Measurements from ENCODE around the gene DNAJC15. TPM values are rescaled to one million over a fixed set of nuclear protein-coding genes. Genes with fewer than 3 reads are reported as not detected.
A peak's percentile ranks its signal among the peaks of the same experiment; 100 is the strongest.
"Not testable (repeated sequence)": the region's sequence is repeated elsewhere in the genome, so short reads cannot be mapped to it uniquely, and the experiment has no call there.

Gene DNAJC15
- total RNA-seq, 3 donors from 2014 or later = 9.2 to 14.4 (median 12.9) TPM

DNA sequence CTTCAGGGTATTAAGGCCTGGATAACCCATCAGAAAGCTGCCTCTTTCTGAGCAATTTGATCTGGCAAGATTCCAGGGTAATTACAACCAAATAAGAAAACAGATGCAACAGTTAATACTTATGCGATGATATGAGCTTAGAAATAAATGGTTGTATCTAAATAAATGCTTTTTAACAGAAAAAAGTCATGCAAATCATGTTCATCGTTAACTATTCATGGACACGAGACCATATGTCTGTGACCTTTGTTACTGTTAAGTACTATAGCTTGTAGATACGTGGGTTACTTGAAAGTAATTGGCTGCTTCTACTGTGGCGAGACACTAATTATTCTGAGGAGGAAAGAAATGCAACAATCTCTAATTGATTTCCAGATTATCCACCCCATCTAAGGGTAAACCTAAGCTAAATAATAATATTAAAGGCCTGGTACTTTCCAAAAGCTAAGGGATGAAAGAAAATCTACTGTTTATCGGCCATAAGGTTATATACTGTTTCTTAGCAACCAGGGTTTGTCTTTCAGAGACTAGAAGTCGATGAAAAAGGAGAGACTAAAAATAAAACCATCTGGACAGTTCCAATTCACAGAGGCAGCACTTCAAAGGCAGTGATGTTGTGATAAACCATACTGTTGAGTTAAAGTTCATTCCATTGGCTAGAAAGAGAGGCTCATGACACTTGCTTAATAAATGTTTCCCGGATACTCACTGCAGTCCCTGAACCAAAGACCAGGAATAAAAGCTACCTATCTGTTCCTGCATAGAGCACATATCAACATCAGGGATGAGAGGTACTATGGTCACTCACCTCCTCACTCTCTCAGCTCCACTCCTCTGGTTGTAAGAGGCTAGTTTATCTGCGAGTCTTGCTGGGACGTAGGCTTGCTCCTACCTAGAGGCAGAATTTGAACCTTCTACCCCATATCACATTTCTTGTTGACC lies 32.8 kb upstream of the DNAJC15 start:
- peak overlapping the region; percentile 69 to 81 (median 77) for H3K4me3 ChIP-seq
- TF ChIP-seq, protein P1, sequence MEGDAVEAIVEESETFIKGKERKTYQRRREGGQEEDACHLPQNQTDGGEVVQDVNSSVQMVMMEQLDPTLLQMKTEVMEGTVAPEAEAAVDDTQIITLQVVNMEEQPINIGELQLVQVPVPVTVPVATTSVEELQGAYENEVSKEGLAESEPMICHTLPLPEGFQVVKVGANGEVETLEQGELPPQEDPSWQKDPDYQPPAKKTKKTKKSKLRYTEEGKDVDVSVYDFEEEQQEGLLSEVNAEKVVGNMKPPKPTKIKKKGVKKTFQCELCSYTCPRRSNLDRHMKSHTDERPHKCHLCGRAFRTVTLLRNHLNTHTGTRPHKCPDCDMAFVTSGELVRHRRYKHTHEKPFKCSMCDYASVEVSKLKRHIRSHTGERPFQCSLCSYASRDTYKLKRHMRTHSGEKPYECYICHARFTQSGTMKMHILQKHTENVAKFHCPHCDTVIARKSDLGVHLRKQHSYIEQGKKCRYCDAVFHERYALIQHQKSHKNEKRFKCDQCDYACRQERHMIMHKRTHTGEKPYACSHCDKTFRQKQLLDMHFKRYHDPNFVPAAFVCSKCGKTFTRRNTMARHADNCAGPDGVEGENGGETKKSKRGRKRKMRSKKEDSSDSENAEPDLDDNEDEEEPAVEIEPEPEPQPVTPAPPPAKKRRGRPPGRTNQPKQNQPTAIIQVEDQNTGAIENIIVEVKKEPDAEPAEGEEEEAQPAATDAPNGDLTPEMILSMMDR (IDR thresholded peaks at IDR 0.05) = no peak
- TF ChIP-seq POLR2A (IDR thresholded peaks at IDR 0.05) = no peak
- no peak for TF ChIP-seq POLR2AphosphoS5 (IDR thresholded peaks at IDR 0.05)

GRCh38 chr13:42991233-42991897 lies 32.0 kb upstream of the DNAJC15 start:
- Histone ChIP-seq H3K27ac (peak overlapping the region; percentile 84 to 85), H3K4me3 (peak overlapping the region; percentile 69 to 81 (median 77))
- DNase-seq (ENCODE audit: low spot score in 2 of 2); H3K4me1 ChIP-seq; H3K36me3 ChIP-seq; H3K9me3 ChIP-seq; H3K27me3 ChIP-seq; intact Hi-C loops (cut with DNase I; ENCODE audit: low total_unique reads): not testable (repeated sequence)

More for the DNA sequence above, 32.8 kb upstream of the DNAJC15 start:
- H3K36me3 ChIP-seq = no peaks in the 10 kb centered on the region
- no peaks in the 10 kb centered on the region for H3K27me3 ChIP-seq
- DNase-seq (ENCODE audit: low spot score in 2 of 2) = no peak
- intact Hi-C loops (cut with DNase I; ENCODE audit: low total_unique reads) = no loop called here
- H3K27ac ChIP-seq = peak overlapping the region in 1 of 2 donors; percentile 85
- no peaks in the 10 kb centered on the region for H3K4me1 ChIP-seq
- H3K9me3 ChIP-seq = no peaks in the 10 kb centered on the region

DNA sequence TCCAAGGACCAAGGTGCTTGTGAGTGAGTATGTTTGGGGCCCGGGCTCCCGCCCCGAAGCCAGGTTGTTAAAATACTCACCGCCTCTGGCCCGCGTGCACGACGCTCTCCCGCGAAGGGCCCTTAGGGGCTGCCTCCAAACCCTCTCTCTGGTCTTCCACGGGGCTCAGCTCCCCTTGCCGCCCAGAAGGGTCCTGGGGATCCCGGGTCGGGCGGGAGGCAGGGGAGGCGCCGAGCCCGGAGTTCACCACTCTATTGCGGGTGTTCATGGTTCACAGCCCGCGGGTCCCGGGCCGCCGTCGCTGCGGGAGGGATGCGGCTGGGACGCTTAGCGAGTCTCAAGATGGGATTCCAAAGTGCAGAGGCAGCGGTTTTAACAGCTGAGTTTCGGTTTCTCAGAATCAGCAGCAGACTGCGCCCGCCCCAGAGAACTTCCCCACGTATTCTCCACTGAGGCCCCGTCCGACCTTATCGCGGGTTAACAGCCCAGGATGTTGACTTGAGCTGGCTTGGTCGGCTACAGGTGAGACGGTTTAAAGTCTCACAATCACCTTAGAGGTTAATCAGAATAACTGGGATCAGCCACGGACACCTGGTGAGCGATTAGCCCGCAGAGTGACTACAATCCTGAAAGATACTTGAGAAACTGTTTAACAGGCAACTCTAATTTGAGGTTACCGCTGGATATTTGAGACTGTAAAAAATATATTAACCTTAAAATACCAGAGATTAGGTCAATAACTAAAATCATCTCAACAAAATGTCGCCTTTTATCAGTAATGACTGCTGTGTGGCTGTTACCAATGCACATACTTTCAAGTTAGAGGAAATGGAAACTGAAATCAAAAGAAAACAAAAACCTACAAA lies 31.3 kb upstream of the DNAJC15 start, which contains the start of gene EPSTI1:
Gene EPSTI1 (minus strand): TSS at position 344 of the 866 bp plus-strand sequence. CDS start 76 bp downstream, at position 268.
- no peaks in the 10 kb centered on the region for H3K9me3 ChIP-seq
- H3K27ac ChIP-seq = peak within 1 kb of the TSS; percentile 84 to 85
- H3K36me3 ChIP-seq = no peaks in the 10 kb centered on the region
- intact Hi-C loops (cut with DNase I; ENCODE audit: low total_unique reads) = no loop called here
- H3K4me3 ChIP-seq = peak within 1 kb of the TSS; percentile 69 to 81 (median 77)
- peak; percentile 26 to 53 for DNase-seq (ENCODE audit: low spot score in 2 of 2)
- no peaks in the 10 kb centered on the region for H3K27me3 ChIP-seq
- TF ChIP-seq POLR2AphosphoS5 (IDR thresholded peaks at IDR 0.05) (peak in 2 of 3 donors; percentile 31 to 45), POLR2A (IDR thresholded peaks at IDR 0.05) (no peak)
- H3K4me1 ChIP-seq = no peaks in the 10 kb centered on the region

GRCh38 chr13:42992764-42993122 lies 30.6 kb upstream of the DNAJC15 start:
- Histone ChIP-seq H3K4me1 (no peaks in the 10 kb centered on the region), H3K9me3 (no peaks in the 10 kb centered on the region), H3K4me3 (peak overlapping the region; percentile 69 to 81 (median 77)), H3K27me3 (no peaks in the 10 kb centered on the region), H3K36me3 (no peaks in the 10 kb centered on the region), H3K27ac (peak overlapping the region in 1 of 2 donors; percentile 84)
- DNase-seq (ENCODE audit: low spot score in 2 of 2) = no peak
- TF ChIP-seq POLR2AphosphoS5 (IDR thresholded peaks at IDR 0.05) (no peak), POLR2A (IDR thresholded peaks at IDR 0.05) (no peak)
- TF ChIP-seq, protein P1 (IDR thresholded peaks at IDR 0.05) = no peak
- intact Hi-C loops (cut with DNase I; ENCODE audit: low total_unique reads) = no loop called here

DNA sequence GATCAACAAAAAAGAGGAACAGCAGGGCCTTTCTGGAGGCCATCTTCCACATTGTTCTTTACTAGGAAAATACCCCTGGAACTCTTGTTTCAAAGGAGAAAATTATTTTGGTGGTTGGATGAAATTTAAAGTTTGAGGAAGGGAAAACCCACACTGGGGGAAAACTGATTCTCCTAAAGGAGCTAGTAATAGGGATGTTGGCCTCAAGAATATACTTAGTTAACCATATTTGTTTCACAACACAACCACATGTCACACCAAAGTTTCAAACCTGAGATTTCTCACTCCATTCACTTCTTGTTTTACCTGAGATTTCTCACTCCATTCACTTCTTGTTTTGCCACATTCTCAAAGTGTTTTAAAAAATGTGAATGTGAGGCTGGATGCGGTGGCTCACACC lies 28.5 kb upstream of the DNAJC15 start:
- Histone ChIP-seq H3K36me3 (no peaks in the 10 kb centered on the region), H3K27ac (no peak overlapping the region), H3K4me3 (no peak overlapping the region), H3K4me1 (no peaks in the 10 kb centered on the region), H3K9me3 (no peaks in the 10 kb centered on the region), H3K27me3 (no peaks in the 10 kb centered on the region)
- intact Hi-C loops (cut with DNase I; ENCODE audit: low total_unique reads) = no loop called here
- TF ChIP-seq, protein P1 (IDR thresholded peaks at IDR 0.05) = no peak
- TF ChIP-seq POLR2AphosphoS5 (IDR thresholded peaks at IDR 0.05) (no peak), POLR2A (IDR thresholded peaks at IDR 0.05) (no peak)
- DNase-seq (ENCODE audit: low spot score in 2 of 2) = no peak
